Endothelial cell of umbilical vein (primary cell): ENCODE measurements around the gene POU3F1. TPM values are rescaled to one million over a fixed set of nuclear protein-coding genes. Genes with fewer than 3 reads are reported as not detected.

ENCODE experiments used
- BruUV-seq: library from RNA; stranded (reverse); fragments of 400-500 nt; replicated peaks from 2 replicates; lab custom pipeline; 2021; lab: Mats Ljungman, UMichigan
- CTCF ChIA-PET: fragments of 300-600, 350-600 bp; sonication (Branson Sonifier 250); formaldehyde crosslinking; loops from one replicate; lab custom pipeline; 2021; ENCODE audit warnings: antibody characterized with exemption, inconsistent platforms; lab: Charles Lee
- POLR2A ChIA-PET: fragments of 300-600, 350-600 bp; sonication (Branson Sonifier 250); formaldehyde crosslinking; loops from one replicate; lab custom pipeline; 2021; ENCODE audit warnings: antibody characterized with exemption, inconsistent platforms; lab: Charles Lee
- DNase-seq: peaks from one replicate; pipeline ENCODE4 v3.0.0-alpha.2; 2011; ENCODE audit warnings: low read depth, low spot score
- FAIRE-seq: peaks from 2 replicates; lab custom pipeline; 2011; peaks lifted over from hg19 to GRCh38; lab: Jason Lieb, UNC
- H2AFZ ChIP-seq: 2 replicates; pipeline ENCODE4 v1.6.0; 2012; ENCODE audit warnings: low read depth, low read length, control low read depth, inconsistent platforms
- H3K27ac ChIP-seq: 2 replicates; pipeline ENCODE4 v1.5.1; 2011; ENCODE audit warnings: low read depth, mild to moderate bottlenecking, control low read depth, low read length, moderate library complexity; ENCODE audit not compliant: insufficient read depth
- H3K27me3 ChIP-seq, 2 experiments: 2 replicates each; pipeline versions ENCODE4 v1.6.0 to v1.6.1; 2011; ENCODE audit warnings: low read length in 2 of 2, mixed read lengths in 1 of 2; ENCODE audit not compliant: control insufficient read depth in 2 of 2, insufficient read depth in 2 of 2
- H3K36me3 ChIP-seq, 2 experiments: 2 replicates in 1 of 2; 3 replicates in 1 of 2; pipeline ENCODE4 v1.5.1; 2011; ENCODE audit warnings: low read length in 2 of 2, mild to moderate bottlenecking in 1 of 2, moderate library complexity in 1 of 2; ENCODE audit not compliant: control insufficient read depth in 2 of 2, insufficient read depth in 2 of 2; ENCODE audit errors: extremely low read depth in 1 of 2
- H3K4me1 ChIP-seq: 3 replicates; pipeline ENCODE4 v1.5.1; 2011; ENCODE audit warnings: mild to moderate bottlenecking, low read length; ENCODE audit not compliant: control insufficient read depth, insufficient read depth; ENCODE audit errors: extremely low read depth
- H3K4me2 ChIP-seq: 2 replicates; pipeline ENCODE4 v1.6.1; 2011; ENCODE audit warnings: low read length, control low read depth, mixed read lengths; ENCODE audit not compliant: insufficient read depth
- H3K4me3 ChIP-seq, 3 experiments: fragments of 200-600 bp in 1 of 3; sonication (generic), shearing (Covaris generic) in 1 of 3; replicated peaks in 1 of 3; 2 replicates each; pipeline ENCODE4 v1.5.1; 2011 to 2016; ENCODE audit warnings: control low read depth in 3 of 3, low read length in 3 of 3, mild to moderate bottlenecking in 2 of 3, inconsistent platforms in 1 of 3, low read depth in 1 of 3, moderate library complexity in 1 of 3; ENCODE audit not compliant: insufficient read depth in 1 of 3
- H3K79me2 ChIP-seq: 2 replicates; pipeline ENCODE4 v1.6.0; 2012; ENCODE audit warnings: low read length, inconsistent platforms; ENCODE audit not compliant: control insufficient read depth, insufficient read depth
- H3K9ac ChIP-seq: replicated peaks from 2 replicates; pipeline ENCODE3; 2011; ENCODE audit warnings: low read length, control low read depth; ENCODE audit not compliant: insufficient read depth; ENCODE audit errors: extremely low read depth
- H3K9me1 ChIP-seq: replicated peaks from 3 replicates; pipeline ENCODE4 v1.6.0; 2011; ENCODE audit warnings: mild to moderate bottlenecking, low read length; ENCODE audit not compliant: control insufficient read depth, insufficient read depth; ENCODE audit errors: extremely low read depth
- H3K9me3 ChIP-seq: replicated peaks from 2 replicates; pipeline ENCODE4 v1.5.1; 2012; ENCODE audit warnings: low read length, inconsistent platforms; ENCODE audit not compliant: control insufficient read depth, insufficient read depth
- H4K20me1 ChIP-seq: replicated peaks from 2 replicates; pipeline ENCODE3; 2011; ENCODE audit warnings: mild to moderate bottlenecking, low read length; ENCODE audit not compliant: control insufficient read depth, insufficient read depth; ENCODE audit errors: extremely low read depth
- EZH2 ChIP-seq: IDR thresholded peaks from 2 replicates; pipeline ENCODE4 v1.6.1; 2012; ENCODE audit warnings: borderline replicate concordance, low read depth, mild to moderate bottlenecking, moderate library complexity, low read length, inconsistent platforms; ENCODE audit not compliant: severe bottlenecking
- FOS ChIP-seq: IDR thresholded peaks from 2 replicates; pipeline ENCODE4 v1.6.1; 2011; ENCODE audit warnings: mild to moderate bottlenecking, low read length, moderate library complexity, borderline replicate concordance; ENCODE audit not compliant: insufficient read depth
- GATA2 ChIP-seq: IDR thresholded peaks from 2 replicates; pipeline ENCODE4 v1.7.0; 2011; ENCODE audit warnings: low read depth, mild to moderate bottlenecking, moderate library complexity, mixed read lengths, low read length; ENCODE audit not compliant: insufficient read length, insufficient read depth
- JUN ChIP-seq: IDR thresholded peaks from 2 replicates; pipeline ENCODE4 v1.6.1; 2011; ENCODE audit warnings: borderline replicate concordance, low read depth; ENCODE audit not compliant: insufficient read length, insufficient read depth
- MYC ChIP-seq: IDR thresholded peaks from one replicate; pipeline ENCODE4 v1.6.1; 2011; ENCODE audit warnings: mild to moderate bottlenecking, low read depth, low read length
- POLR2A ChIP-seq: IDR thresholded peaks from 2 replicates; pipeline ENCODE4 v1.6.1; 2012; ENCODE audit warnings: low read depth, mild to moderate bottlenecking, control low read depth, low read length
- POLR2AphosphoS5 ChIP-seq: IDR thresholded peaks from 2 replicates; pipeline ENCODE4 v1.6.1; 2012; ENCODE audit warnings: low read depth, mild to moderate bottlenecking, control low read depth, low read length, moderate library complexity; ENCODE audit not compliant: insufficient read depth
- dilution Hi-C: fragments of 300-500 bp; cut with MboI; formaldehyde crosslinking; loops from one replicate; pipeline ENCODE4 v1.15.0; 2019; ENCODE audit warnings: low sequenced_read_pairs; ENCODE audit not compliant: extremely low pct_ligation_motif_present
- intact Hi-C: fragments of 100-400 bp; cut with micrococcal nuclease; formaldehyde crosslinking; loops from one replicate; pipeline ENCODE4 v1.10.0; 2022
- polyA plus RNA-seq, 4 experiments: library from polyadenylated mRNA; depleted of rRNA in 3 of 4; stranded (reverse) in 3 of 4; unstranded in 1 of 4; fragments of >200 nt; gene quantifications; 2 replicates each; pipeline versions ENCODE4 v1.2.1 to v1.2.3, GENCODE V29; 2011 to 2012; ENCODE audit warnings: missing spikeins in 1 of 4
- total RNA-seq: library from RNA; stranded (reverse); gene quantifications from 2 replicates; pipeline ENCODE4 v1.2.3, GENCODE V29; 2021
- TF ChIP-seq, protein P1 (sequence below): IDR thresholded peaks from 2 replicates; pipeline ENCODE4 v1.6.1; 2011; ENCODE audit not compliant: insufficient read depth, insufficient read length
- TF ChIP-seq, protein P2 (sequence below), 2 donors: IDR thresholded peaks; 1 replicate in 1 of 2; 2 replicates in 1 of 2; pipeline ENCODE4 v1.5.1; 2011; ENCODE audit warnings: low read length in 2 of 2, mild to moderate bottlenecking in 2 of 2, moderate library complexity in 2 of 2, control low read depth in 1 of 2, inconsistent platforms in 1 of 2, low read depth in 1 of 2; ENCODE audit not compliant: insufficient read depth in 1 of 2; ENCODE audit errors: extremely low read depth in 1 of 2

POU3F1 gene
- total and polyA plus RNA-seq, 2 donors (not counting 3 experiments of a cell fraction or from before 2014, with no cell fraction given): not detected

DNA sequence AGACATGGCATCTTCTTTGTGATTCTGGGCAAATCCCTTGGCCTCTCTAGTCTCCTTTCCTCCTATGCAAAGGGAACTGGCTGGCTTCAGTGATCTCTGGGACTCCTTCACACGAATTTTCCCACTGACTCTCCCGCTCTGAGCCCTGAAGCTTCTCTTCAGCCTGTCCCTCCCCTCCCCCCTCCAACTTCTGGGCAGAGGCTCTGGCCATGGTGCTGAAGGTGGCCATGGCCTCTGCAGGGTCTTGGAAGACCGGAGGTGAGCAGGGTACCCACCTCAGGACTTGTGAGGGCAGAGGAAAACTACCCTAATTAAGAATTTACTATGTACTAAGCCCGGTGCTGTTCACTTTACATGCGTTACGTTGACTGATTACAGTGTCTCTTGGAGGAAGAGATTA, 29.4 kb upstream of the POU3F1 start:
- H2AFZ ChIP-seq: no peak overlapping the region
- intact Hi-C loops (no loop called here), dilution Hi-C loops (no loop called here)
- no peaks in the 10 kb centered on the region for H3K36me3 ChIP-seq
- no peaks in the 10 kb centered on the region for H3K79me2 ChIP-seq
- FAIRE-seq: no peak
- no peak overlapping the region for H3K27ac ChIP-seq
- H4K20me1 ChIP-seq: no peaks in the 10 kb centered on the region
- no peaks in the 10 kb centered on the region for H3K9me1 ChIP-seq
- H3K4me2 ChIP-seq: no peak overlapping the region
- peak; percentile 26 for DNase-seq
- no peaks in the 10 kb centered on the region for H3K4me1 ChIP-seq
- H3K9me3 ChIP-seq: no peaks in the 10 kb centered on the region
- H3K27me3 ChIP-seq: no peaks in the 10 kb centered on the region
- TF ChIP-seq EZH2: no peak
- BruUV-seq: no TSS peak
- POLR2A ChIA-PET: interaction anchor here (0.6 kb wide), 1 partner anchor 30 kb away, joined by 3 read pairs; no protein-coding TSS in a partner anchor
- no peak overlapping the region for H3K9ac ChIP-seq
- no peak overlapping the region for H3K4me3 ChIP-seq
- CTCF ChIA-PET: no interaction called here

DNA sequence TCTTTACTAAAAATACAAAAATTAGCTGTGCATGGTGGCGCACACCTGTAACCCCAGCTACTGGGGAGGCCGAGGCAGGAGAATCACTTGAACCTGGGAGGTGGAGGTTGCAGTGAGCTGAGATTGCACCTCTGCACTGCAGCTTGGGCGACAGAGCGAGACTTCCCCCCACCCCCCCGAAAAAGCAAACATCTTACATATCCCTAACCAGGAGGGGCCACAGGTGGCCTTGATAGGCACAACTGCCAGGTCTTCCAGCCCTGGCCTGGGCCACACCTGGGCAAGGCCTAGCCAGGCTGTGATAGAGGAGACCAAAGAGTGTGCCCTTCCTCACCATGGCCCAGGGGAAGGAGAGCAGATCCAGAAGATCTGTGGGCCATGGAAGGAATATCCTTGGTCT, 28.6 kb upstream of the POU3F1 start:
- intact Hi-C loops: no loop called here
- TF ChIP-seq, protein P1, sequence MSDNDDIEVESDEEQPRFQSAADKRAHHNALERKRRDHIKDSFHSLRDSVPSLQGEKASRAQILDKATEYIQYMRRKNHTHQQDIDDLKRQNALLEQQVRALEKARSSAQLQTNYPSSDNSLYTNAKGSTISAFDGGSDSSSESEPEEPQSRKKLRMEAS: no peak
- TF ChIP-seq FOS (no peak), JUN (no peak), EZH2 (no peak), POLR2AphosphoS5 (no peak), MYC (no peak), POLR2A (no peak), GATA2 (no peak)
- TF ChIP-seq, protein P2, sequence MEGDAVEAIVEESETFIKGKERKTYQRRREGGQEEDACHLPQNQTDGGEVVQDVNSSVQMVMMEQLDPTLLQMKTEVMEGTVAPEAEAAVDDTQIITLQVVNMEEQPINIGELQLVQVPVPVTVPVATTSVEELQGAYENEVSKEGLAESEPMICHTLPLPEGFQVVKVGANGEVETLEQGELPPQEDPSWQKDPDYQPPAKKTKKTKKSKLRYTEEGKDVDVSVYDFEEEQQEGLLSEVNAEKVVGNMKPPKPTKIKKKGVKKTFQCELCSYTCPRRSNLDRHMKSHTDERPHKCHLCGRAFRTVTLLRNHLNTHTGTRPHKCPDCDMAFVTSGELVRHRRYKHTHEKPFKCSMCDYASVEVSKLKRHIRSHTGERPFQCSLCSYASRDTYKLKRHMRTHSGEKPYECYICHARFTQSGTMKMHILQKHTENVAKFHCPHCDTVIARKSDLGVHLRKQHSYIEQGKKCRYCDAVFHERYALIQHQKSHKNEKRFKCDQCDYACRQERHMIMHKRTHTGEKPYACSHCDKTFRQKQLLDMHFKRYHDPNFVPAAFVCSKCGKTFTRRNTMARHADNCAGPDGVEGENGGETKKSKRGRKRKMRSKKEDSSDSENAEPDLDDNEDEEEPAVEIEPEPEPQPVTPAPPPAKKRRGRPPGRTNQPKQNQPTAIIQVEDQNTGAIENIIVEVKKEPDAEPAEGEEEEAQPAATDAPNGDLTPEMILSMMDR (IDR thresholded peaks at IDR 0.05; ENCODE audit: extremely low read depth in 1 of 2, insufficient read depth in 1 of 2, low read depth in 1 of 2, low read length in 2 of 2): no peak
- dilution Hi-C loops: no loop called here
- Histone ChIP-seq H3K36me3 (no peaks in the 10 kb centered on the region), H3K27ac (no peak overlapping the region), H3K4me1 (no peaks in the 10 kb centered on the region), H3K4me2 (no peak overlapping the region), H4K20me1 (no peaks in the 10 kb centered on the region), H3K9me3 (no peaks in the 10 kb centered on the region), H3K9me1 (no peaks in the 10 kb centered on the region), H3K9ac (no peak overlapping the region), H3K4me3 (no peak overlapping the region), H2AFZ (no peak overlapping the region), H3K27me3 (no peaks in the 10 kb centered on the region), H3K79me2 (no peaks in the 10 kb centered on the region)
- FAIRE-seq (no peak), DNase-seq (no peak)
- CTCF ChIA-PET: no interaction called here
- no TSS peak for BruUV-seq
- POLR2A ChIA-PET: no interaction called here
